ENCODE data around the gene PLAGL2.

PLAGL2 gene

GRCh38 chr20:32158351-32158750 lies 49.2 kb downstream of the PLAGL2 start:
- no peak for DNase-seq (ENCODE audit: low read depth)
- TF ChIP-seq CTCF (IDR thresholded peaks at IDR 0.05; ENCODE audit: insufficient read depth, low read depth, low read length, missing control alignments), result no peak
- no peak overlapping the region for H3K4me3 ChIP-seq (ENCODE audit: low read length)

- TF ChIP-seq CTCF (IDR thresholded peaks at IDR 0.05; ENCODE audit: insufficient read depth, low read depth, low read length, missing control alignments), result no peak
- DNase-seq (ENCODE audit: low read depth), result no peak
- H3K4me3 ChIP-seq (ENCODE audit: low read length), result no peak overlapping the region
These were observed 49.9 kb downstream of the PLAGL2 start for GRCh38 chr20:32157611-32158010.

- peak; percentile 51 for TF ChIP-seq CTCF (IDR thresholded peaks at IDR 0.05; ENCODE audit: insufficient read depth, low read depth, low read length, missing control alignments)
- H3K4me3 ChIP-seq (ENCODE audit: low read length), result no peak overlapping the region
- peak; percentile 31 for DNase-seq (ENCODE audit: low read depth)
These were observed 52.2 kb downstream of the PLAGL2 start for GRCh38 chr20:32155017-32155981.

- no peak for DNase-seq (ENCODE audit: low read depth)
- TF ChIP-seq CTCF (IDR thresholded peaks at IDR 0.05; ENCODE audit: insufficient read depth, low read depth, low read length, missing control alignments), result no peak
- H3K4me3 ChIP-seq (ENCODE audit: low read length), result no peak overlapping the region
These were observed 53.8 kb downstream of the PLAGL2 start for GRCh38 chr20:32153771-32154170.

GRCh38 chr20:32153156-32153665 lies 54.3 kb downstream of the PLAGL2 start:
- TF ChIP-seq CTCF (IDR thresholded peaks at IDR 0.05; ENCODE audit: insufficient read depth, low read depth, low read length, missing control alignments), result no peak
- H3K4me3 ChIP-seq (ENCODE audit: low read length), result no peak overlapping the region

GRCh38 chr20:32152421-32153155 lies 55.0 kb downstream of the PLAGL2 start:
- TF ChIP-seq CTCF (IDR thresholded peaks at IDR 0.05; ENCODE audit: insufficient read depth, low read depth, low read length, missing control alignments), result no peak

More at GRCh38 chr20:32153156-32153665, 54.3 kb downstream of the PLAGL2 start:
- no peak for DNase-seq (ENCODE audit: low read depth)

More at GRCh38 chr20:32152421-32153155, 55.0 kb downstream of the PLAGL2 start:
- no peak overlapping the region for H3K4me3 ChIP-seq (ENCODE audit: low read length)
- no peak for DNase-seq (ENCODE audit: low read depth)
